Hepatocyte (in vitro differentiated cells): ENCODE data around the gene ADRM1.

Experiments
- EZH2 ChIP-seq: fragments of 200-600 bp; sonication (generic); IDR thresholded peaks from 2 replicates; pipeline ENCODE4 v1.6.1; 2016; ENCODE audit warnings: antibody characterized with exemption, mild to moderate bottlenecking, borderline replicate concordance
- EZH2phosphoT487 ChIP-seq: fragments of 200-600 bp; sonication (generic); IDR thresholded peaks from one replicate; pipeline ENCODE4 v1.6.1; 2018; ENCODE audit warnings: antibody characterized with exemption, mild to moderate bottlenecking, low read depth, moderate library complexity; ENCODE audit not compliant: unreplicated experiment, severe bottlenecking

- TF ChIP-seq EZH2phosphoT487 = no peak
- TF ChIP-seq EZH2 = no peak
Observed at GRCh38 chr20:62287759-62288534, 14.8 kb upstream of the ADRM1 start.
